NCI-H510A treated with DMSO at 0.1 percent for 48 hours (cell line): ENCODE measurements around the gene OPRD1.
A peak's percentile ranks its signal among the peaks of the same experiment; 100 is the strongest.
"Not testable (repeated sequence)": the region's sequence is repeated elsewhere in the genome, so short reads cannot be mapped to it uniquely, and the experiment has no call there.

Source experiments
- DNase-seq: peaks from one replicate; lab custom pipeline; 2025; lab: John Stamatoyannopoulos, UW

The OPRD1 gene

GRCh38 chr1:28811766-28812668 lies at the start of gene OPRD1:
Gene OPRD1 (plus strand): TSS chr1:28812170. CDS start chr1:28812384, 214 bp downstream.
- DNase-seq: no peak

- no peak for DNase-seq
Measured at GRCh38 chr1:28766532-28767183, 45.3 kb upstream of the OPRD1 start.

GRCh38 chr1:28770601-28771165 lies 41.3 kb upstream of the OPRD1 start:
- DNase-seq: no peak

- DNase-seq: not testable (repeated sequence)
Measured at GRCh38 chr1:28771921-28772320, 40.0 kb upstream of the OPRD1 start.

- DNase-seq: no peak
Measured at GRCh38 chr1:28773105-28773504, 38.9 kb upstream of the OPRD1 start.

- DNase-seq: peak; percentile 45
Measured at GRCh38 chr1:28775121-28775942, 36.6 kb upstream of the OPRD1 start.

- DNase-seq: no peak
Measured at GRCh38 chr1:28776341-28776740, 35.6 kb upstream of the OPRD1 start.

GRCh38 chr1:28778021-28778420 lies 33.9 kb upstream of the OPRD1 start:
- no peak for DNase-seq

- DNase-seq: no peak
Measured at GRCh38 chr1:28779751-28780408, 32.1 kb upstream of the OPRD1 start.

- no peak for DNase-seq
Measured at GRCh38 chr1:28781305-28781704, 30.7 kb upstream of the OPRD1 start.

GRCh38 chr1:28782011-28782410 lies 30.0 kb upstream of the OPRD1 start:
- no peak for DNase-seq

GRCh38 chr1:28783363-28783762 lies 28.6 kb upstream of the OPRD1 start:
- no peak for DNase-seq

- no peak for DNase-seq
Measured at GRCh38 chr1:28789412-28789811, 22.6 kb upstream of the OPRD1 start.

GRCh38 chr1:28789816-28790215 lies 22.2 kb upstream of the OPRD1 start:
- DNase-seq: no peak

GRCh38 chr1:28790377-28791035 lies 21.5 kb upstream of the OPRD1 start:
- no peak for DNase-seq

GRCh38 chr1:28791929-28792328 lies 20.0 kb upstream of the OPRD1 start:
- not testable (repeated sequence) for DNase-seq

- DNase-seq: no peak
Measured at GRCh38 chr1:28792644-28793121, 19.3 kb upstream of the OPRD1 start.

GRCh38 chr1:28794582-28794981 lies 17.4 kb upstream of the OPRD1 start:
- DNase-seq: not testable (repeated sequence)

- DNase-seq: no peak
Measured at GRCh38 chr1:28796352-28797211, 15.4 kb upstream of the OPRD1 start.

- DNase-seq: no peak
Measured at GRCh38 chr1:28800324-28800723, 11.6 kb upstream of the OPRD1 start.
